ENCODE measurements around the gene PHACTR1. TPM values are rescaled to one million over a fixed set of nuclear protein-coding genes. Genes with fewer than 3 reads are reported as not detected.

PHACTR1 gene
- polyA plus RNA-seq, 1 experiment, result not detected

- TF ChIP-seq CTCF (IDR thresholded peaks at IDR 0.05; ENCODE audit: low read depth, low read length), result no peak
- no peak for DNase-seq (ENCODE audit: low read depth, low spot score)
- ChIA-PET POLR2A (no interaction called here), CTCF (no interaction called here)
- Histone ChIP-seq H3K9me3 (ENCODE audit: control insufficient read depth, insufficient read depth, low read length) (no peaks in the 10 kb centered on the region), H3K4me3 (ENCODE audit: low read depth, low read length) (no peak overlapping the region), H3K27me3 (ENCODE audit: control insufficient read depth, insufficient read depth, low read length) (no peaks in the 10 kb centered on the region), H3K27ac (ENCODE audit: low read depth, low read length) (no peak overlapping the region)
Observed at GRCh38 chr6:13063300-13063918, 346.8 kb downstream of the PHACTR1 start.

DNA sequence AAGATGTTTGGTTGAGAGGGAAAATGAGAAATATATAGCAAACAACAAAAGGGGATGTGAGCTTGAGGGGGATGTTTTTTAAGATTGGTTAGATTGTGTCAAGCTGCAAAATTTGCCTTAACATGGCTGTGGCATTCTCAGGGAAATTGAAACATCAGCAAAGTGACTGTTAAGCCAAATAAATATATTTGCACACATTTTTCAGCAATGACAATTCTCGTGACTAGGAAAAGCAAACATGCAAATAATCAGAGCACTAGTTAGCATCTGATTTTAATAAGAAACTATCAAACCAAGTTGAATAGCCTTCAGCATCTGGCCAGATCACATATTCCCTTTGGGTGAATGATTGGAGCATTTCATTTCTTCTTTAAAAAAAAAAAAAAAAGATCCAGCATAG is 349.0 kb downstream of the PHACTR1 start:
- H3K4me3 ChIP-seq (ENCODE audit: low read depth, low read length), result no peak overlapping the region

DNA sequence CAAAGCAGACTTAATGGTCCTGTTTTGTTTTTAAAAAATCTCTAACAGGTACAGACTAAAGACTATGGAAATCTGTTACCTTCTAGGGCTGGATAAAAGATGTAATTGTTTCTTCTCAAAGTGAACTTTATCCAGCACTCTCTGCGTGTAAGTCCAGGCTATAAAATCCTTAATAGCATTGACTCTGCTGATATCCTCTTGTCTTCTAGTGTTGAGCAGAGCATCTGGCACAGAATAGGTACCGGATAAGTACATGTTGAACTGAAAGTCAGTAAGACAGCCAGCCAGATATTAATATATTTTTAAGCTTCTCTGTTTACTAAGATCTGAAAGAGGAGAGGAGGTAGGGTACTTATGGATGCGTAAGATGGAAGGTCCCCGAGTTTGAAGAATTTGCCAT is 349.5 kb downstream of the PHACTR1 start:
- no peak overlapping the region for H3K4me3 ChIP-seq (ENCODE audit: low read depth, low read length)
- TF ChIP-seq CTCF (IDR thresholded peaks at IDR 0.05; ENCODE audit: low read depth, low read length), result no peak
- POLR2A ChIA-PET, result no interaction called here
- no peaks in the 10 kb centered on the region for H3K27me3 ChIP-seq (ENCODE audit: control insufficient read depth, insufficient read depth, low read length)
- CTCF ChIA-PET, result no interaction called here
- H3K27ac ChIP-seq (ENCODE audit: low read depth, low read length), result no peak overlapping the region
- DNase-seq (ENCODE audit: low read depth, low spot score), result no peak
- H3K9me3 ChIP-seq (ENCODE audit: control insufficient read depth, insufficient read depth, low read length), result no peaks in the 10 kb centered on the region

More for the DNA sequence above, 349.0 kb downstream of the PHACTR1 start:
- POLR2A ChIA-PET, result no interaction called here
- CTCF ChIA-PET, result no interaction called here
- Histone ChIP-seq H3K9me3 (ENCODE audit: control insufficient read depth, insufficient read depth, low read length) (no peaks in the 10 kb centered on the region), H3K27ac (ENCODE audit: low read depth, low read length) (no peak overlapping the region), H3K27me3 (ENCODE audit: control insufficient read depth, insufficient read depth, low read length) (no peaks in the 10 kb centered on the region)
- no peak for DNase-seq (ENCODE audit: low read depth, low spot score)
- no peak for TF ChIP-seq CTCF (IDR thresholded peaks at IDR 0.05; ENCODE audit: low read depth, low read length)

DNA sequence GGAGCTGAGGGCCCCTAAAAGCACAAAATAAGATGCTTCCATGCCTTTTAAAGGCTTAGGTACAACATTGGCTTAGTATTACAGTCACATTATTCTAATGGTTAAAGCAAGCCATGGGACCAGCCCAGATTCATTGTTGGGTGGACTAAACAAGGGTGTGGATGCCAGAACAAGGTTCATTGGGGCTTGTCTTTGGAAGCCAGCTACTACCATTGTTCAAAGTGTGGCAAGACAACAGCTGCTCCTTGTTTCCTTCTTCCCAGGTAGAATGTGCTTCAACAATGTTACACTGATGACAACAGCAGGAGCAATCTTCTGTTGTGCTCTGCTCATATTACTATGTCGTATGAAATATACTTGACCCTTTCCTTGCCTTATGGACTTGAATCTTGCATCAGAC is 350.3 kb downstream of the PHACTR1 start:
- no peak for TF ChIP-seq CTCF (IDR thresholded peaks at IDR 0.05; ENCODE audit: low read depth, low read length)
- Histone ChIP-seq H3K27ac (ENCODE audit: low read depth, low read length) (no peak overlapping the region), H3K9me3 (ENCODE audit: control insufficient read depth, insufficient read depth, low read length) (no peaks in the 10 kb centered on the region), H3K4me3 (ENCODE audit: low read depth, low read length) (no peak overlapping the region), H3K27me3 (ENCODE audit: control insufficient read depth, insufficient read depth, low read length) (no peaks in the 10 kb centered on the region)
- DNase-seq (ENCODE audit: low read depth, low spot score), result no peak
- POLR2A ChIA-PET, result no interaction called here
- CTCF ChIA-PET, result no interaction called here

DNA sequence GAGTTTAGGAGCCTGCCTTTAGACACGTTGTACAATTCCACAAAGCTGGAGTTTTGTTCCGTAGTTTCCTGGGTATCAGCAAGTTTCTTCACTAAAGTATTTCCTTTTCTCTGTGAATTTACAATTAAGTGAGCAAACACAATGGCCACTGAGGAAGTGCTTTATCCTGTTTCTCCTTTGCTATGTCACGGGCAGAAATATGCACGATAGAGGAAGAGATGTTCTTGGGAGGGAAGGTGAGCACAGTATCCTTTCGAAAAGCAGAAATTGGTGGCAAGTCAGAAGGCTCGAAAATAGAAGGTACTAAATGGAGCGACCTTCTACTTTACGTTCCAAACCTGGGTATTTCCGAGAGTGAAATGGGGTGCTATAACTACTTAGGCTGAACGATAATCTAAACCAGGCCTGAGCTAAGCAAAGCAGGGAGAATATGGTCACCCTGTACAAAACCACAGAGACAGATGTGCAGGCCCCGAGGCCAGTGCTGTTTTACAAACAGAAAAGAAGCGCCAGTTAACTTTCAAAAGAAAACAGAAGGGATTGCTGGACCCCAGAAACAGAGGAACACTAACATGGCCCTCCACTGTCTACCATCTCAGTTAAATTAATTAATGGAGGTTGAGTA is 352.1 kb downstream of the PHACTR1 start:
- ChIA-PET CTCF (no interaction called here), POLR2A (no interaction called here)
- no peak overlapping the region for H3K4me3 ChIP-seq (ENCODE audit: low read depth, low read length)

More for the DNA sequence above, 352.1 kb downstream of the PHACTR1 start:
- no peaks in the 10 kb centered on the region for H3K27me3 ChIP-seq (ENCODE audit: control insufficient read depth, insufficient read depth, low read length)
- DNase-seq (ENCODE audit: low read depth, low spot score), result no peak
- no peak overlapping the region for H3K27ac ChIP-seq (ENCODE audit: low read depth, low read length)
- no peaks in the 10 kb centered on the region for H3K9me3 ChIP-seq (ENCODE audit: control insufficient read depth, insufficient read depth, low read length)
- TF ChIP-seq CTCF (IDR thresholded peaks at IDR 0.05; ENCODE audit: low read depth, low read length), result no peak
